ENCODE results near the gene FAM83D. TPM values are rescaled to one million over a fixed set of nuclear protein-coding genes. Genes with fewer than 3 reads are reported as not detected.

The FAM83D gene
- total and polyA plus RNA-seq, 2 of the 4 experiments (the other 2 are of a cell fraction), result 20.4 to 26.4 TPM

DNA sequence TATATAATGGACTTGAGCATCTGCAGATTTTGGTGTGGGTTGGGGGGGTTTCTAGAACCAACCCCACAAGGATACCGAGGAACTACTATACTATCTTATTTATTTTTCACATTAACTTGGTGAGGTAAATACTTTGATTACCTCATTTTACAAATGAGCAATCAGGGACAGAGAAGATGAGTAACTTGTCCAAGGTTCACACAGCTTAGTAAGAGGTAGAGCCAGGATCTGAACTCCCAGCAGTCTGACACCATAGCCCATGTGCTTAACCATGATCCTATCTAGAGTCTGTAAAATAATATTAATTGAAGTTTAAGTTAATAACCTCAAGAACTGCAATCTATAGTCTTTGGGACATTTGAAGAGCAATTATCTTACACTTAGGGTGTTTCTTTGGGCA, 64.5 kb downstream of the FAM83D start:
- H3K4me3 ChIP-seq (ENCODE audit: insufficient read depth, low read depth, low read length), result no peak overlapping the region
- peaks cover 5% of the 10 kb centered on the region for H3K9me1 ChIP-seq (ENCODE audit: insufficient read depth, low read length)
- peaks cover 4% of the 10 kb centered on the region; the same call in 1 of the 2 replicates for H4K20me1 ChIP-seq (ENCODE audit: insufficient read depth, low read length)
- ATAC-seq (ENCODE audit: low read depth), result no peak
- no peak overlapping the region for H4K5ac ChIP-seq (ENCODE audit: low read depth, low read length)
- dilution Hi-C loops (cut with HindIII; ENCODE audit: low sequenced_read_pairs, unreplicated experiment), result no loop called here
- no peak overlapping the region for H3K23ac ChIP-seq (ENCODE audit: low read depth, low read length)
- WGBS, 2 experiments (ENCODE audit: extremely low coverage in 2 of 2, insufficient read length in 1 of 2), result no CpG with 5 or more reads among the region's 1 CpG
- no peak overlapping the region for H3K18ac ChIP-seq (ENCODE audit: low read depth, low read length)
- H2AK9ac ChIP-seq (replicated peaks; ENCODE audit: low read depth, low read length, poor library complexity), result no peak overlapping the region
- no peak overlapping the region for H2AK5ac ChIP-seq (ENCODE audit: low read depth, low read length)
- H2BK15ac ChIP-seq (ENCODE audit: low read depth, low read length), result no peak overlapping the region
- no peak overlapping the region for H3K14ac ChIP-seq (replicated peaks; ENCODE audit: low read depth, low read length)
- H4K8ac ChIP-seq (ENCODE audit: low read depth in 2 of 2, low read length in 2 of 2), result no peak overlapping the region
- no peaks in the 10 kb centered on the region for H3K9me3 ChIP-seq (ENCODE audit: control insufficient read depth, insufficient read depth, low read length)
- H2AFZ ChIP-seq (replicated peaks; ENCODE audit: low read length, poor library complexity), result no peak overlapping the region
- ChIA-PET POLR2A (ENCODE audit: unreplicated experiment) (no interaction called here), CTCF (interaction anchor here (1.1 to 1.2 kb wide), 3 partner anchors 9 to 59 kb away, joined by 3 to 4 read pairs (median 4); partner anchors contain the start of gene DHX35)
- H3K4me1 ChIP-seq (ENCODE audit: control insufficient read depth, insufficient read depth, low read length), result peaks cover 4% of the 10 kb centered on the region; the same call in 1 of the 2 replicates
- TF ChIP-seq RAD21 (IDR thresholded peaks at IDR 0.05; ENCODE audit: low read length), result no peak
- TF ChIP-seq MAZ (IDR thresholded peaks at IDR 0.05; ENCODE audit: borderline replicate concordance, low read depth, low read length), result no peak
- TF ChIP-seq RFX5 (IDR thresholded peaks at IDR 0.05; ENCODE audit: low read depth, low read length), result no peak
- TF ChIP-seq CHD1 (IDR thresholded peaks at IDR 0.05; ENCODE audit: low read depth, low read length), result no peak
- no peak for TF ChIP-seq MAFK (IDR thresholded peaks at IDR 0.05; ENCODE audit: low read depth, low read length)
- TF ChIP-seq NFE2L2 (IDR thresholded peaks at IDR 0.05; ENCODE audit: low read depth, low read length), result no peak
- TF ChIP-seq SMC3 (IDR thresholded peaks at IDR 0.05; ENCODE audit: low read depth, low read length), result no peak
- no peak for TF ChIP-seq MXI1 (IDR thresholded peaks at IDR 0.05; ENCODE audit: borderline replicate concordance, low read depth, low read length)
- TF ChIP-seq, protein P1, sequence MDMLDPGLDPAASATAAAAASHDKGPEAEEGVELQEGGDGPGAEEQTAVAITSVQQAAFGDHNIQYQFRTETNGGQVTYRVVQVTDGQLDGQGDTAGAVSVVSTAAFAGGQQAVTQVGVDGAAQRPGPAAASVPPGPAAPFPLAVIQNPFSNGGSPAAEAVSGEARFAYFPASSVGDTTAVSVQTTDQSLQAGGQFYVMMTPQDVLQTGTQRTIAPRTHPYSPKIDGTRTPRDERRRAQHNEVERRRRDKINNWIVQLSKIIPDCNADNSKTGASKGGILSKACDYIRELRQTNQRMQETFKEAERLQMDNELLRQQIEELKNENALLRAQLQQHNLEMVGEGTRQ (IDR thresholded peaks at IDR 0.05; ENCODE audit: low read depth, low read length), result no peak
- no peak for TF ChIP-seq BHLHE40 (IDR thresholded peaks at IDR 0.05; ENCODE audit: low read depth, low read length)
- TF ChIP-seq POLR2A (IDR thresholded peaks at IDR 0.05; ENCODE audit: low read depth, low read length), result no peak
- TF ChIP-seq CEBPB (IDR thresholded peaks at IDR 0.05; ENCODE audit: low read depth, low read length), result no peak
- TF ChIP-seq, protein P2, sequence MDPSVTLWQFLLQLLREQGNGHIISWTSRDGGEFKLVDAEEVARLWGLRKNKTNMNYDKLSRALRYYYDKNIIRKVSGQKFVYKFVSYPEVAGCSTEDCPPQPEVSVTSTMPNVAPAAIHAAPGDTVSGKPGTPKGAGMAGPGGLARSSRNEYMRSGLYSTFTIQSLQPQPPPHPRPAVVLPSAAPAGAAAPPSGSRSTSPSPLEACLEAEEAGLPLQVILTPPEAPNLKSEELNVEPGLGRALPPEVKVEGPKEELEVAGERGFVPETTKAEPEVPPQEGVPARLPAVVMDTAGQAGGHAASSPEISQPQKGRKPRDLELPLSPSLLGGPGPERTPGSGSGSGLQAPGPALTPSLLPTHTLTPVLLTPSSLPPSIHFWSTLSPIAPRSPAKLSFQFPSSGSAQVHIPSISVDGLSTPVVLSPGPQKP (IDR thresholded peaks at IDR 0.05; ENCODE audit: borderline replicate concordance, low read depth, low read length), result no peak
- TF ChIP-seq, protein P3, sequence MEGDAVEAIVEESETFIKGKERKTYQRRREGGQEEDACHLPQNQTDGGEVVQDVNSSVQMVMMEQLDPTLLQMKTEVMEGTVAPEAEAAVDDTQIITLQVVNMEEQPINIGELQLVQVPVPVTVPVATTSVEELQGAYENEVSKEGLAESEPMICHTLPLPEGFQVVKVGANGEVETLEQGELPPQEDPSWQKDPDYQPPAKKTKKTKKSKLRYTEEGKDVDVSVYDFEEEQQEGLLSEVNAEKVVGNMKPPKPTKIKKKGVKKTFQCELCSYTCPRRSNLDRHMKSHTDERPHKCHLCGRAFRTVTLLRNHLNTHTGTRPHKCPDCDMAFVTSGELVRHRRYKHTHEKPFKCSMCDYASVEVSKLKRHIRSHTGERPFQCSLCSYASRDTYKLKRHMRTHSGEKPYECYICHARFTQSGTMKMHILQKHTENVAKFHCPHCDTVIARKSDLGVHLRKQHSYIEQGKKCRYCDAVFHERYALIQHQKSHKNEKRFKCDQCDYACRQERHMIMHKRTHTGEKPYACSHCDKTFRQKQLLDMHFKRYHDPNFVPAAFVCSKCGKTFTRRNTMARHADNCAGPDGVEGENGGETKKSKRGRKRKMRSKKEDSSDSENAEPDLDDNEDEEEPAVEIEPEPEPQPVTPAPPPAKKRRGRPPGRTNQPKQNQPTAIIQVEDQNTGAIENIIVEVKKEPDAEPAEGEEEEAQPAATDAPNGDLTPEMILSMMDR (conservative IDR thresholded peaks at IDR 0.05; ENCODE audit: low read depth, low read length), result no peak
- no peak for DNase-seq
- in situ Hi-C loops (cut with MboI; ENCODE audit: low sequenced_read_pairs), result no loop called here
- H2BK120ac ChIP-seq (ENCODE audit: low read depth, low read length), result no peak overlapping the region
- peaks cover 6 to 27% of the 10 kb centered on the region in 2 experiments; a peak in 3 of 4 replicates for H3K79me1 ChIP-seq (ENCODE audit: low read depth in 1 of 2, low read length in 2 of 2)
- H3K27ac ChIP-seq (ENCODE audit: insufficient read depth, low read length), result no peak overlapping the region
- H2BK5ac ChIP-seq (ENCODE audit: low read depth, low read length, poor library complexity, severe bottlenecking), result no peak overlapping the region
- BruUV-seq (replicated peaks), result no TSS peak
- no peak overlapping the region for H3K9ac ChIP-seq (ENCODE audit: low read depth, low read length)
- no peak overlapping the region for H3K4ac ChIP-seq (ENCODE audit: low read depth, low read length)
- H3K27me3 ChIP-seq (ENCODE audit: control insufficient read depth, insufficient read depth, low read length), result no peaks in the 10 kb centered on the region
- H2BK20ac ChIP-seq (ENCODE audit: low read depth, low read length), result no peak overlapping the region
- H4K91ac ChIP-seq (ENCODE audit: insufficient read depth, low read depth, low read length), result no peak overlapping the region
- no peak overlapping the region for H3K56ac ChIP-seq (ENCODE audit: extremely low read depth, insufficient read depth, low read length)
- peaks cover 8% of the 10 kb centered on the region for H3K36me3 ChIP-seq (ENCODE audit: control insufficient read depth, insufficient read depth, low read length)
- no peak overlapping the region for H3K4me2 ChIP-seq (ENCODE audit: low read depth, low read length)
- intact Hi-C loops (cut with micrococcal nuclease), result no loop called here

Measured in IMR-90 (cell line).